Glutamatergic neuron (in vitro differentiated cells): ENCODE results near the gene ANKLE2. TPM values are rescaled to one million over a fixed set of nuclear protein-coding genes. Genes with fewer than 3 reads are reported as not detected.

Experiments used
- DNase-seq: peaks from one replicate; pipeline ENCODE4 v3.0.0; 2022
- H3K27ac Mint-ChIP-seq: one replicate; pipeline ENCODE4 v1.8.0; 2020; ENCODE audit warnings: mild to moderate bottlenecking, mixed read lengths, inconsistent platforms; ENCODE audit not compliant: unreplicated experiment
- H3K27me3 Mint-ChIP-seq: one replicate; pipeline ENCODE4 v1.8.0; 2020; ENCODE audit warnings: mild to moderate bottlenecking, moderate library complexity, mixed read lengths, inconsistent platforms; ENCODE audit not compliant: unreplicated experiment
- H3K36me3 Mint-ChIP-seq: one replicate; pipeline ENCODE4 v1.8.0; 2020; ENCODE audit warnings: mild to moderate bottlenecking, mixed read lengths, inconsistent platforms; ENCODE audit not compliant: unreplicated experiment
- H3K4me1 Mint-ChIP-seq: one replicate; pipeline ENCODE4 v1.8.0; 2020; ENCODE audit warnings: mild to moderate bottlenecking, low read depth, mixed read lengths, inconsistent platforms; ENCODE audit not compliant: unreplicated experiment
- H3K4me3 Mint-ChIP-seq: one replicate; pipeline ENCODE4 v1.8.0; 2020; ENCODE audit warnings: mild to moderate bottlenecking, mixed read lengths, inconsistent platforms; ENCODE audit not compliant: unreplicated experiment
- H3K9me3 Mint-ChIP-seq: one replicate; pipeline ENCODE4 v1.8.0; 2020; ENCODE audit warnings: mild to moderate bottlenecking, moderate library complexity, mixed read lengths, inconsistent platforms; ENCODE audit not compliant: unreplicated experiment
- total RNA-seq: library from RNA; stranded (reverse); fragmentation: NEBNext Ultra II Directional; extraction: Animal tissue kit (Norgen Biotek cat#: 25700); gene quantifications from one replicate; pipeline ENCODE4 v1.2.1, GENCODE V29; 2021; ENCODE audit not compliant: unreplicated experiment
- TF ChIP-seq, protein P1 (sequence below): fragments of 200-600 bp; sonication (generic); IDR thresholded peaks from one replicate; pipeline ENCODE4 v1.5.0; 2021; ENCODE audit not compliant: partially characterized antibody, unreplicated experiment

ANKLE2 gene
- total RNA-seq, 1 donor from 2014 or later, result 105 TPM

DNA sequence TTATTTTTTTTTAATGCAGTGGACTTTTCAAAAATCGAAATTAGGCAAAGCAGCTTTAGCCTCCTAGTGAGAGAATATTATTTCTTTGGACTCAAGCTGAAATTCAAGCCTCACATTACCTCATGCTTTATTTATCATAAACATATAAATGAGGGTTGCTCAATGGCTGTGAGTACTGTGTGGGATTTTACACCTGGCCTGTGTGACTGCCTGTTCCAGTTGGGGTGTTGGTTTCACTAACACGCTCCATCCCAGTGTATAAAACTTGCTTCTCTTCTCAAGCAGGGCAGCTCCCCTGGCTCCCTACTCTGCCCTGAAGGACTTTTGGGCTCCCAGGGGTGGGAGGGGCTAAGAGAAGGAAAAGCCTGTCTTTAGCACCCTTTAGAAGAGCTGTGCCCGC, 15.0 kb downstream of the ANKLE2 start:
- Mint-ChIP-seq H3K9me3 (no peaks in the 10 kb centered on the region), H3K36me3 (peaks cover 5% of the 10 kb centered on the region), H3K27ac (no peak overlapping the region), H3K4me3 (no peak overlapping the region), H3K27me3 (peaks cover 1% of the 10 kb centered on the region), H3K4me1 (no peaks in the 10 kb centered on the region)
- DNase-seq, result no peak
- TF ChIP-seq, protein P1, sequence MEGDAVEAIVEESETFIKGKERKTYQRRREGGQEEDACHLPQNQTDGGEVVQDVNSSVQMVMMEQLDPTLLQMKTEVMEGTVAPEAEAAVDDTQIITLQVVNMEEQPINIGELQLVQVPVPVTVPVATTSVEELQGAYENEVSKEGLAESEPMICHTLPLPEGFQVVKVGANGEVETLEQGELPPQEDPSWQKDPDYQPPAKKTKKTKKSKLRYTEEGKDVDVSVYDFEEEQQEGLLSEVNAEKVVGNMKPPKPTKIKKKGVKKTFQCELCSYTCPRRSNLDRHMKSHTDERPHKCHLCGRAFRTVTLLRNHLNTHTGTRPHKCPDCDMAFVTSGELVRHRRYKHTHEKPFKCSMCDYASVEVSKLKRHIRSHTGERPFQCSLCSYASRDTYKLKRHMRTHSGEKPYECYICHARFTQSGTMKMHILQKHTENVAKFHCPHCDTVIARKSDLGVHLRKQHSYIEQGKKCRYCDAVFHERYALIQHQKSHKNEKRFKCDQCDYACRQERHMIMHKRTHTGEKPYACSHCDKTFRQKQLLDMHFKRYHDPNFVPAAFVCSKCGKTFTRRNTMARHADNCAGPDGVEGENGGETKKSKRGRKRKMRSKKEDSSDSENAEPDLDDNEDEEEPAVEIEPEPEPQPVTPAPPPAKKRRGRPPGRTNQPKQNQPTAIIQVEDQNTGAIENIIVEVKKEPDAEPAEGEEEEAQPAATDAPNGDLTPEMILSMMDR, result no peak

DNA sequence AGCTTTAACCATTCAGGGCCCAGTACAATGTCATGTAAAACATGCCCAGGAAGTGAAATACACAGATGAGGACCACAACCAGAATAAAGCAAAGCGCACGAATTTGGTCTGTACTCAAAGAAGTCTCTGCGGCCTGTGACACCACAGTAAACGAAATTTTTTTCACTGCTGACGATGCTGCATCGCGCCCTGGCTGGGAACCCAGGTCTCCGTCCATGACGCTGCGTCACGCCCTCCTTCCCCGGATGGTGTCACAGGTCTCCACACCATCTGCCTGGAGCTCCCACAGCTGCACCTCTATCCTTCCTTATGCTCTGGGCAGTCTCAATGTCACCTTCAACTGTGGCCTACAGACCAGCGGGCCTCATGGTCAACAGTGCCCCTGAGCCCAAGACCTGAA, 17.8 kb downstream of the ANKLE2 start:
- TF ChIP-seq, protein P1, result no peak
- Mint-ChIP-seq H3K4me1 (no peaks in the 10 kb centered on the region), H3K4me3 (no peak overlapping the region), H3K27me3 (peaks cover 1% of the 10 kb centered on the region), H3K36me3 (peaks cover 5% of the 10 kb centered on the region), H3K9me3 (no peaks in the 10 kb centered on the region), H3K27ac (no peak overlapping the region)
- DNase-seq, result no peak

DNA sequence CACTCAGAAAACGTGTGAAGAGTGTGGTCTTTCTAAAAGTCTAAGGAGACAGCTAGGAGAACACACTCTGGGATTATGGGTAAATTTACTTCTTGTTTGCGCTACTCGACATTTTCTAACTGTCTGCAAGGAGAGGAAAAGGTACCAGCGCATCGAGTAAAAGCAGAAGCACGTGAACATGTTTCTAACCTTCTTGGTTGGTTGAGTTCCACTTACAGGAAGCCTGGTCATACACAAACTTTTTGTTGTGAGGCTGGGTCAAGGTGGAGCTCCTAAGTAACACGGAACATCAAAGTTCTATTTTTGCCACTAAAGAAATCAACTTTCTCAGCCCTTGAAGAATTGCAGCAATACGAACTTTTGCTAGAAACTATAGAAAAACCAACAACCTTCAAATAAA, 20.0 kb downstream of the ANKLE2 start:
- no peak for DNase-seq
- Mint-ChIP-seq H3K27me3 (peaks cover 3% of the 10 kb centered on the region), H3K27ac (no peak overlapping the region), H3K9me3 (no peaks in the 10 kb centered on the region), H3K36me3 (peaks cover 5% of the 10 kb centered on the region), H3K4me3 (no peak overlapping the region), H3K4me1 (no peaks in the 10 kb centered on the region)
- TF ChIP-seq, protein P1, result no peak

DNA sequence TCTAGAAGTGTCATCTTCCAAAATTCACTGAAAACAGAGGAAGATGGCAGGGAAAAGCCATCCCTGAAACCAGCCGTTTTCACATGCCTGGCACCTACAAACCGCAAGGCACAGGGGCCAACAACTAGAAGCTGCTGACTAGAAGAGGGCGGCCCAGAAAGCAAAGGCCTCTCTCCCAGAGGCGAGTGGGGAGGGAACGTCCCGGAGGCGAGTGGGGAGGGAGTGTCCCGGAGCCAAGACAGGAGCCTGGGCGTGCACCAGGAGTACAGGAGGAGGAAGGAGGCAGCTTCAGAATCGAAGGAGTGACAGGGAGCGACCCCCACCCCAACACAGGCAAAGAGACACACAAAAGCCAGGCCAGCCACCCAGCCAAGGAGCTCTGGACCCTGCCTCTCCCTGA, 21.0 kb downstream of the ANKLE2 start:
- Mint-ChIP-seq H3K36me3 (peaks cover 5% of the 10 kb centered on the region), H3K27ac (no peak overlapping the region), H3K27me3 (peaks cover 6% of the 10 kb centered on the region), H3K4me1 (no peaks in the 10 kb centered on the region), H3K4me3 (no peak overlapping the region), H3K9me3 (no peaks in the 10 kb centered on the region)
- TF ChIP-seq, protein P1, result no peak
- DNase-seq, result no peak

DNA sequence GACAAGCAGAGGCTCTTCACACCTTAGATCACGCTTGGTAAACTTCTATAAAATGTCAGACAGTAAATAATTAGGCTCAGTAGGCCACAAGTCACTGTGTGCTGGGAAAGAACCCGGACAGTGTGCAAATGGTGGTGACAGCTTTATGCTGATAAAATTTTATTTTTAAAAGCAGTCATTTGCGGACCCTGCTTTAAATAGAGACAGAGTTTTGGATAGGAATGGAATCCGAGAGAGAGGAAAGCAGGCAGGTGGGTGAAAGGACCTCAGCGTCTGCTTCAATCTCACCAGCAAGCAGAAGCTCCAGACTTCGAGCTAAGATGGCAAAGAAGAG, 21.4 kb downstream of the ANKLE2 start:
- Mint-ChIP-seq H3K9me3 (no peaks in the 10 kb centered on the region), H3K4me1 (no peaks in the 10 kb centered on the region), H3K4me3 (no peak overlapping the region), H3K36me3 (peaks cover 5% of the 10 kb centered on the region), H3K27me3 (peaks cover 6% of the 10 kb centered on the region), H3K27ac (no peak overlapping the region)
- TF ChIP-seq, protein P1, result no peak
- no peak for DNase-seq
